GM12865 (cell line): ENCODE data around the gene NRIP2.

Experiments used
- DNase-seq: peaks from one replicate; pipeline ENCODE4 v3.0.0; 2010; ENCODE audit warnings: low read depth
- H3K4me3 ChIP-seq: 2 replicates; pipeline ENCODE4 v1.5.1; 2011; ENCODE audit warnings: mild to moderate bottlenecking, low read depth, low read length, control low read depth
- CTCF ChIP-seq: IDR thresholded peaks from 2 replicates; pipeline ENCODE4 v1.5.1; 2011; ENCODE audit warnings: low read length, control low read depth, low read depth, inconsistent platforms; ENCODE audit not compliant: insufficient read depth; ENCODE audit errors: missing control alignments

NRIP2 gene

GRCh38 chr12:2823483-2823882, 11.4 kb downstream of the NRIP2 start:
- no peak for DNase-seq
- H3K4me3 ChIP-seq: no peak overlapping the region
- no peak for TF ChIP-seq CTCF

- no peak for DNase-seq
- TF ChIP-seq CTCF: no peak
- H3K4me3 ChIP-seq: no peak overlapping the region
These were observed 14.4 kb downstream of the NRIP2 start for GRCh38 chr12:2820432-2820831.

GRCh38 chr12:2819810-2820209, 15.0 kb downstream of the NRIP2 start:
- no peak for TF ChIP-seq CTCF
- no peak overlapping the region for H3K4me3 ChIP-seq
- no peak for DNase-seq

DNA sequence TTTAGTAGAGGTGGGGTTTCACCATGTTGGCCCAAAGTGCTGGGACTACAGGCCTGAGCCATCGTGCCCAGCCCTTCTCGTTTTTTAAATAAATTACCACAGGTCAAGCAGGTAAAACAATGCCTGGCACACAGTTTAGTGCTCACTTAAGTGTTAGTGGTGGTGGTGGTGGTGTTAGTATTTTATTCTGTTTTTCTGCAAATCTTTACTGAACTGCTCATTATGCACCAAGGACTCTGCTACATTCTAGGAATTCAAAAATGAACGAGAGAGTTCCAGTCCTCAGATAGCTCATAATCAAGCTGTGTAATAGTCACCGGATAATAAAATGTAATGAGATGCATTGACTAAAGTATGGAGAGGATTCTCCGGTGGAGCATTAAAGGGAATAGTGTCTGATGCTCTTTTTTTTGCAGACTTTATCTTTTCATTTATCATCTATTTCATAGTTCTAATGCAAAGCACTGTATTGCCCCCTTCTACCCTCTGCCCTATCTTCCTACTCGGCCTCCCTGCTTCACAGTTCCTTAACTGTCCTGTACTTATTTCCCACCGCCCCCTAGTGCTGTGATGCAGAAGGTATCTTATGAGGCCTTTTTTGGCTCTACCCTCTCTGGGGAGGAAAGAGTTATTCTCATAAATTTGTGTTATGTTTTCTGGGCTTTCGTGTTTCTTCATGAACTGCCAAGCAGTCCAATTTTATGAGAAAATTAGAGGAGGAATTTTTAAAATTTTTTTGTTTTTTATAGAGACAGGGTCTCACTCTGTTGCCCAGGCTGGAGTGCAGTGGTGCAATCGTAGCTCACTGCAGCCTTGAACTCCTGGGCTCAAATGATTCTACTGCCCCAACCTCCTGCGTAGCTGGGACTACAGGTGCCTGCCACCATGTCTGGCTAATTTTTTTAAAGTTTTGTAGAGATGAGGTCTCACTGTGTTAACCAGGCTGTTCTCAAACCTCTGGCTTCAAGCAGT, 21.3 kb downstream of the NRIP2 start:
- H3K4me3 ChIP-seq: peak overlapping the region; percentile 94
- peak; percentile 77 for DNase-seq
- TF ChIP-seq CTCF: peak; percentile 69

DNA sequence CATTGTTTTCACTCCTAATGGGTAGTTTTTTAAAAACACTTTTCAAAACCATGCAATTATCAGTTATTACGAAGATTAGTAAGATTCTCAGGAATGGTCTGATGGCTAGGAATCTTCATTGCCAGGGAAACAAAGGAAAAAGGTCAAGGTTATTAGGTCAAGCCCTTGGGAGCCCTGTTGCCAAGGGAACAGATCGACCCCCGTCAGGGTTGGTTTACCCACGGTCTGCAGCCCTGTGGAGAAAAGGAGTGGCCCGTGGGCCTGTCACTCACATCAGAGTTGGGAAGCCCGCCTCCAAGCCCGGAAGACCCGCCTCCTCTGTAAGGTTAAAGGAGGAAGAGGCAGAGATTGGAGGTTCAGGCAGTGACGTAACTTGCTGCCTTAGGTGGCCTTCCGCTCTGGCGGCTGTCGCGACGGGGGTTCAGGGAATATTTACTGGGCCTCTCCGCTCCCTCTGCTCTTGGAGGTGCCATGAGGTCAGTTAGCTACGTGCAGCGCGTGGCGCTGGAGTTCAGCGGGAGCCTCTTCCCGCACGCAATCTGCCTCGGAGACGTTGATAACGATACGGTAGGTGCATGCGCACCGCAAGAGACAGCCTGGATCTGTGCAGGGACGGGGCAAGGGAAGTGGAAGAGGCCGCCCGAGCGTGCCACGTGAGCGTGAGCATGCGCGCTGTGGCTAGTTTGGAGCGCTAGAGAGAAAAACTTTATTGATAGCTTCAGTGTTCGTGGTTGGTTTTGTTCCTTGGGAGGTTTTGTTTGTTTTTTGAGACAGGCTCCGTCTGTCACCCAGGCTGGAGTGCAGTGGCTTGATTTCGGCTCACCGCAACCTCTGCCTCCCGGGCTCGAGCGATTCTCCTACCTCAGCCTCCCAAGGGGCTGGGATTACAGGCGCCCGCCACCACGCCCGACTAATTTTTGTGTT, 22.3 kb downstream of the NRIP2 start, which contains the start of gene ITFG2:
TSS of gene ITFG2 (plus strand) at position 379 of the 924 bp plus-strand sequence. CDS start at position 472, 93 bp downstream.
- no peak for TF ChIP-seq CTCF
- peak within 1 kb of the TSS; percentile 94 for H3K4me3 ChIP-seq
- peak; percentile 98 for DNase-seq

DNA sequence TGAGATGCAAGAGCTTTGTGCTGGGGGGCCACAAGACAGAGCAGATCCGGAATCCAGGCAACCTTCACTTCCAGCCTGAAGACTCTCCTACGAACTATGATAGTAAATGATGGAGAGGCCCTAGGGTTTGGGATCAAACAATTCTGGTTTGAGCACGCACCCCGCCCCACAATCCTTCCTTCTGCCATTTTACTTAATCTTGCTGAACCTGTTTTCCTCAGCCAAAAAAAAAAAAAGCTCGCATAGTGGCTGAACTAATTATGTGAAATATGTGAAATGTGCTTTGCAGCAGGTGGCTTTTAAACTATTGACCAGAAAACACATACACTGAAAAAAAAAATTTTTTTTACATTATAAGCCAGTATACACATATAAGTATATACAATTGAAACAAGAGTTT, 23.0 kb downstream of the NRIP2 start:
- DNase-seq: no peak
- H3K4me3 ChIP-seq: peak overlapping the region; percentile 80

More for the DNA sequence above, 23.0 kb downstream of the NRIP2 start:
- TF ChIP-seq CTCF: no peak
